ENCODE results near the gene STYXL1.
A peak's percentile ranks its signal among the peaks of the same experiment; 100 is the strongest.
"Not testable (repeated sequence)": the region's sequence is repeated elsewhere in the genome, so short reads cannot be mapped to it uniquely, and the experiment has no call there.

The STYXL1 gene

GRCh38 chr7:76047811-76048667, at the start of gene STYXL1, which contains the start of gene MDH2:
Gene STYXL1 (minus strand): TSS chr7:76048000. CDS start chr7:76030523, 17,477 bp downstream.
Gene MDH2 (plus strand): TSS chr7:76048106. CDS start chr7:76048161, 55 bp downstream.
- H3K27me3 ChIP-seq (ENCODE audit: control insufficient read depth, insufficient read depth, low read length), result no peaks in the 10 kb centered on the region
- H3K4me3 ChIP-seq (ENCODE audit: low read length), result peak within 1 kb of the TSS; percentile 99
- H3K9ac ChIP-seq (ENCODE audit: low read length), result peak within 1 kb of the TSS; percentile 99
- H3K27ac ChIP-seq (ENCODE audit: low read depth, low read length), result peak within 1 kb of the TSS; percentile 95
- peaks cover 5% of the 10 kb centered on the region for H3K4me1 ChIP-seq (ENCODE audit: control insufficient read depth, insufficient read depth, low read length)
- peaks cover 6% of the 10 kb centered on the region for H3K36me3 ChIP-seq (ENCODE audit: control insufficient read depth, insufficient read depth, low read length)

- Histone ChIP-seq H3K27me3 (ENCODE audit: control insufficient read depth, insufficient read depth, low read length) (no peaks in the 10 kb centered on the region), H3K36me3 (ENCODE audit: control insufficient read depth, insufficient read depth, low read length) (no peaks in the 10 kb centered on the region), H3K4me3 (ENCODE audit: low read length) (no peak overlapping the region), H3K27ac (ENCODE audit: low read depth, low read length) (no peak overlapping the region), H3K9ac (ENCODE audit: low read length) (no peak overlapping the region), H3K4me1 (ENCODE audit: control insufficient read depth, insufficient read depth, low read length) (no peaks in the 10 kb centered on the region)
Observed at GRCh38 chr7:76095908-76096307, 48.1 kb upstream of the STYXL1 start.

GRCh38 chr7:76094326-76094725, 46.5 kb upstream of the STYXL1 start:
- not testable (repeated sequence) for H3K4me3 ChIP-seq (ENCODE audit: low read length); H3K4me1 ChIP-seq (ENCODE audit: control insufficient read depth, insufficient read depth, low read length); H3K27me3 ChIP-seq (ENCODE audit: control insufficient read depth, insufficient read depth, low read length); H3K27ac ChIP-seq (ENCODE audit: low read depth, low read length); H3K36me3 ChIP-seq (ENCODE audit: control insufficient read depth, insufficient read depth, low read length); H3K9ac ChIP-seq (ENCODE audit: low read length)

GRCh38 chr7:76093531-76093930, 45.7 kb upstream of the STYXL1 start:
- H3K27ac ChIP-seq (ENCODE audit: low read depth, low read length); H3K4me3 ChIP-seq (ENCODE audit: low read length); H3K4me1 ChIP-seq (ENCODE audit: control insufficient read depth, insufficient read depth, low read length); H3K9ac ChIP-seq (ENCODE audit: low read length); H3K27me3 ChIP-seq (ENCODE audit: control insufficient read depth, insufficient read depth, low read length); H3K36me3 ChIP-seq (ENCODE audit: control insufficient read depth, insufficient read depth, low read length): not testable (repeated sequence)

GRCh38 chr7:76091506-76091905, 43.7 kb upstream of the STYXL1 start:
- H3K36me3 ChIP-seq (ENCODE audit: control insufficient read depth, insufficient read depth, low read length), result no peaks in the 10 kb centered on the region
- no peaks in the 10 kb centered on the region for H3K27me3 ChIP-seq (ENCODE audit: control insufficient read depth, insufficient read depth, low read length)
- H3K9ac ChIP-seq (ENCODE audit: low read length), result no peak overlapping the region
- H3K4me3 ChIP-seq (ENCODE audit: low read length), result no peak overlapping the region
- no peaks in the 10 kb centered on the region for H3K4me1 ChIP-seq (ENCODE audit: control insufficient read depth, insufficient read depth, low read length)
- H3K27ac ChIP-seq (ENCODE audit: low read depth, low read length), result no peak overlapping the region

GRCh38 chr7:76089865-76090475, 42.2 kb upstream of the STYXL1 start:
- no peaks in the 10 kb centered on the region for H3K27me3 ChIP-seq (ENCODE audit: control insufficient read depth, insufficient read depth, low read length)
- H3K36me3 ChIP-seq (ENCODE audit: control insufficient read depth, insufficient read depth, low read length), result no peaks in the 10 kb centered on the region
- no peak overlapping the region for H3K27ac ChIP-seq (ENCODE audit: low read depth, low read length)
- no peak overlapping the region for H3K9ac ChIP-seq (ENCODE audit: low read length)
- H3K4me3 ChIP-seq (ENCODE audit: low read length), result no peak overlapping the region
- no peaks in the 10 kb centered on the region for H3K4me1 ChIP-seq (ENCODE audit: control insufficient read depth, insufficient read depth, low read length)

- not testable (repeated sequence) for H3K4me3 ChIP-seq (ENCODE audit: low read length); H3K27ac ChIP-seq (ENCODE audit: low read depth, low read length); H3K36me3 ChIP-seq (ENCODE audit: control insufficient read depth, insufficient read depth, low read length); H3K9ac ChIP-seq (ENCODE audit: low read length); H3K4me1 ChIP-seq (ENCODE audit: control insufficient read depth, insufficient read depth, low read length); H3K27me3 ChIP-seq (ENCODE audit: control insufficient read depth, insufficient read depth, low read length)
Observed at GRCh38 chr7:76087362-76087791, 39.6 kb upstream of the STYXL1 start.

- Histone ChIP-seq H3K4me1 (ENCODE audit: control insufficient read depth, insufficient read depth, low read length) (no peaks in the 10 kb centered on the region), H3K36me3 (ENCODE audit: control insufficient read depth, insufficient read depth, low read length) (no peaks in the 10 kb centered on the region), H3K4me3 (ENCODE audit: low read length) (no peak overlapping the region)
Observed at GRCh38 chr7:76086070-76086469, 38.3 kb upstream of the STYXL1 start.

GRCh38 chr7:76084115-76084514, 36.3 kb upstream of the STYXL1 start:
- not testable (repeated sequence) for H3K4me1 ChIP-seq (ENCODE audit: control insufficient read depth, insufficient read depth, low read length); H3K27me3 ChIP-seq (ENCODE audit: control insufficient read depth, insufficient read depth, low read length); H3K36me3 ChIP-seq (ENCODE audit: control insufficient read depth, insufficient read depth, low read length); H3K9ac ChIP-seq (ENCODE audit: low read length); H3K27ac ChIP-seq (ENCODE audit: low read depth, low read length); H3K4me3 ChIP-seq (ENCODE audit: low read length)

More at GRCh38 chr7:76086070-76086469, 38.3 kb upstream of the STYXL1 start:
- Histone ChIP-seq H3K27ac (ENCODE audit: low read depth, low read length) (no peak overlapping the region), H3K27me3 (ENCODE audit: control insufficient read depth, insufficient read depth, low read length) (no peaks in the 10 kb centered on the region), H3K9ac (ENCODE audit: low read length) (no peak overlapping the region)

- no peaks in the 10 kb centered on the region for H3K36me3 ChIP-seq (ENCODE audit: control insufficient read depth, insufficient read depth, low read length)
- H3K27me3 ChIP-seq (ENCODE audit: control insufficient read depth, insufficient read depth, low read length), result no peaks in the 10 kb centered on the region
- H3K27ac ChIP-seq (ENCODE audit: low read depth, low read length), result no peak overlapping the region
- no peak overlapping the region for H3K9ac ChIP-seq (ENCODE audit: low read length)
- no peak overlapping the region for H3K4me3 ChIP-seq (ENCODE audit: low read length)
- no peaks in the 10 kb centered on the region for H3K4me1 ChIP-seq (ENCODE audit: control insufficient read depth, insufficient read depth, low read length)
Observed at GRCh38 chr7:76080204-76080603, 32.4 kb upstream of the STYXL1 start.

- Histone ChIP-seq H3K4me3 (ENCODE audit: low read length) (no peak overlapping the region), H3K4me1 (ENCODE audit: control insufficient read depth, insufficient read depth, low read length) (no peaks in the 10 kb centered on the region), H3K27ac (ENCODE audit: low read depth, low read length) (no peak overlapping the region), H3K36me3 (ENCODE audit: control insufficient read depth, insufficient read depth, low read length) (no peaks in the 10 kb centered on the region), H3K9ac (ENCODE audit: low read length) (no peak overlapping the region), H3K27me3 (ENCODE audit: control insufficient read depth, insufficient read depth, low read length) (no peaks in the 10 kb centered on the region)
Observed at GRCh38 chr7:76077435-76077834, 29.6 kb upstream of the STYXL1 start.

- H3K4me1 ChIP-seq (ENCODE audit: control insufficient read depth, insufficient read depth, low read length), result no peaks in the 10 kb centered on the region
- H3K4me3 ChIP-seq (ENCODE audit: low read length), result no peak overlapping the region
- H3K9ac ChIP-seq (ENCODE audit: low read length), result no peak overlapping the region
- no peaks in the 10 kb centered on the region for H3K27me3 ChIP-seq (ENCODE audit: control insufficient read depth, insufficient read depth, low read length)
- no peaks in the 10 kb centered on the region for H3K36me3 ChIP-seq (ENCODE audit: control insufficient read depth, insufficient read depth, low read length)
- no peak overlapping the region for H3K27ac ChIP-seq (ENCODE audit: low read depth, low read length)
Observed at GRCh38 chr7:76076995-76077394, 29.2 kb upstream of the STYXL1 start.

- peaks cover 7% of the 10 kb centered on the region for H3K4me1 ChIP-seq (ENCODE audit: control insufficient read depth, insufficient read depth, low read length)
- no peak overlapping the region for H3K27ac ChIP-seq (ENCODE audit: low read depth, low read length)
- no peak overlapping the region for H3K9ac ChIP-seq (ENCODE audit: low read length)
- no peaks in the 10 kb centered on the region for H3K36me3 ChIP-seq (ENCODE audit: control insufficient read depth, insufficient read depth, low read length)
- H3K4me3 ChIP-seq (ENCODE audit: low read length), result no peak overlapping the region
- H3K27me3 ChIP-seq (ENCODE audit: control insufficient read depth, insufficient read depth, low read length), result no peaks in the 10 kb centered on the region
Observed at GRCh38 chr7:76074972-76075370, 27.2 kb upstream of the STYXL1 start.
